CD8-positive, alpha-beta memory T cell (primary cell): ENCODE data around the gene ZNF622. TPM values are rescaled to one million over a fixed set of nuclear protein-coding genes. Genes with fewer than 3 reads are reported as not detected.
A peak's percentile ranks its signal among the peaks of the same experiment; 100 is the strongest.

Experiments used
- CTCF ChIA-PET: fragments of 350-600 bp; sonication (Branson Sonifier 250); formaldehyde crosslinking; loops from one replicate; lab custom pipeline; 2021; ENCODE audit warnings: antibody characterized with exemption; lab: Charles Lee
- POLR2A ChIA-PET: fragments of 350-600 bp; sonication (Branson Sonifier 250); formaldehyde crosslinking; loops from one replicate; lab custom pipeline; 2021; ENCODE audit warnings: antibody characterized with exemption; lab: Charles Lee
- DNase-seq, 5 donors: peaks; one replicate each; pipeline versions ENCODE4 v3.0.0 to v3.0.0-alpha.2; 2020 to 2022; ENCODE audit warnings: mixed read lengths in 1 of 5
- H3K27ac ChIP-seq: one replicate; pipeline ENCODE4 v1.7.0; 2013; ENCODE audit warnings: low read depth, mild to moderate bottlenecking, low read length, moderate library complexity
- H3K27me3 ChIP-seq: 2 replicates; pipeline ENCODE4 v1.7.0; 2013; ENCODE audit warnings: low read length, mild to moderate bottlenecking; ENCODE audit not compliant: insufficient read depth, poor library complexity, severe bottlenecking
- H3K36me3 ChIP-seq: 2 replicates; pipeline ENCODE4 v1.7.0; 2013; ENCODE audit warnings: mild to moderate bottlenecking, low read length, moderate library complexity; ENCODE audit not compliant: insufficient read depth
- H3K4me1 ChIP-seq: 2 replicates; pipeline ENCODE4 v1.7.0; 2013; ENCODE audit warnings: mild to moderate bottlenecking, low read length, moderate library complexity; ENCODE audit not compliant: insufficient read depth
- H3K4me3 ChIP-seq: 2 replicates; pipeline ENCODE4 v1.7.0; 2013; ENCODE audit warnings: mild to moderate bottlenecking, low read length
- H3K9me3 ChIP-seq: 2 replicates; pipeline ENCODE4 v1.7.0; 2013; ENCODE audit warnings: mild to moderate bottlenecking, low read length
- H3K27ac Mint-ChIP-seq, 8 donors: one replicate each; pipeline ENCODE4 v1.8.0; 2020 to 2021; ENCODE audit warnings: mixed read lengths in 8 of 8, mild to moderate bottlenecking in 6 of 8, inconsistent platforms in 3 of 8, moderate library complexity in 3 of 8
- H3K27me3 Mint-ChIP-seq, 2 donors: one replicate each; pipeline ENCODE4 v1.8.0; 2020 to 2021; ENCODE audit warnings: mixed read lengths in 2 of 2, mild to moderate bottlenecking in 1 of 2, moderate library complexity in 1 of 2
- H3K36me3 Mint-ChIP-seq, 3 donors: one replicate each; pipeline ENCODE4 v1.8.0; 2020 to 2021; ENCODE audit warnings: mixed read lengths in 3 of 3, inconsistent platforms in 1 of 3, mild to moderate bottlenecking in 1 of 3
- H3K4me1 Mint-ChIP-seq, 3 donors: one replicate each; pipeline ENCODE4 v1.8.0; 2020 to 2021; ENCODE audit warnings: mixed read lengths in 3 of 3, inconsistent platforms in 1 of 3, mild to moderate bottlenecking in 1 of 3
- H3K4me3 Mint-ChIP-seq, 7 donors: one replicate each; pipeline ENCODE4 v1.8.0; 2020 to 2021; ENCODE audit warnings: mixed read lengths in 7 of 7, mild to moderate bottlenecking in 6 of 7, moderate library complexity in 4 of 7, inconsistent platforms in 2 of 7
- H3K9me3 Mint-ChIP-seq, 5 donors: one replicate each; pipeline ENCODE4 v1.8.0; 2020 to 2022; ENCODE audit warnings: mixed read lengths in 5 of 5, mild to moderate bottlenecking in 3 of 5, moderate library complexity in 2 of 5, inconsistent platforms in 1 of 5
- polyA plus RNA-seq: library from polyadenylated mRNA; unstranded; fragments of 300-500 nt; fragmentation: Illumina TruSeq; gene quantifications from one replicate; pipeline ENCODE4 v1.2.3, GENCODE V29; 2021
- total RNA-seq, 2 experiments: library from RNA; stranded (reverse); gene quantifications; one replicate each; pipeline ENCODE4 v1.2.3, GENCODE V29; 2021

The ZNF622 gene
- total RNA-seq (10 to 100 TPM; 45.1 to 45.9 TPM), polyA plus RNA-seq (54.9 TPM)

DNA sequence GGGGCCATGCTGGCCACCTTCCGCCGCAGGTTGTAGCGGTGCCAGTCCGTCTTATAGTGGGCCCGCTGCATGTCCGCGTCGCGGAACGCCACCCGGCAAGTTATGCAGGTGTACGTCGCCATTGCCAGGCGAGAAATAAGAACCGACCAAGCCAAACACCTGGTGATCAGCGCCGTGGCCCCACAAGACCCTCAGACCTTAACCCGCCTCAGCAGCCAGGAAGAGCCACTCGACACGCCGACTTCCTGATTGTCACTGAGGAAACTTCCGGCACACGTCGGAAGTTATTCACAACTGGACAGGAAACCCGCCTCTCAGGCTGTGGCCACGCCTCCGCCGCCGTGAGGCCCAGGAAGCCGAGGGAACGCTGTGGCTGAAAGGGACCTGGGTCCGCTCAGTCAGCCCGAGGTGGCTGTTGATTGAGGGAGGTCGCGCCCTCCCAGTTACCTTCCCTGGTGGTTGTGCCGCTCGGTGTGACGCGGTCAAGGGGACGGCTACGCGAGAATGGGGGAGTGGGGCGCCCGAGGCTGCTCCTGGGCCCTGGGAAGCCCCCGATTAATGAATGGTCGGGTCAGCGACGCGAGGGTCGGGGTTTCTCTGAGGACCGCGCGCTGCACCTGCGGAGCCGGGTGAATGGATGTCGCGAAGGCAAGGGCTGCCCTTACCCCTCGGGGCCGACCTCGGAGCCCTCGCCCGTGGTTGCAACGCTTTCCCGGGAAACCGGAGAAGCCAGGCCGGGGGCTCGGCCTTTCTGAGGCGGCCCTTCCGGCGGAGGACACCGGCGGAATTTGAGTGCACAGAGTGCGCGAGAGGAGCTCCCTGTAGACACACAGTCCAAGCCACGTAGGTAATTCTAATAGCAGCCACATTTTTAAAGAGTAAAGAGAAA lies at the start of gene ZNF622:
TSS of gene ZNF622 (minus strand) at position 257 of the 889 bp plus-strand sequence. CDS start at position 122, 135 bp downstream.
- H3K9me3 Mint-ChIP-seq: no peaks in the 10 kb centered on the region
- Histone ChIP-seq H3K9me3 (no peaks in the 10 kb centered on the region), H3K27ac (peak within 1 kb of the TSS; percentile 82), H3K36me3 (peaks cover 22% of the 10 kb centered on the region), H3K27me3 (no peaks in the 10 kb centered on the region), H3K4me3 (peak within 1 kb of the TSS; percentile 95), H3K4me1 (peaks cover 59% of the 10 kb centered on the region)
- POLR2A ChIA-PET: no interaction called here
- H3K36me3 Mint-ChIP-seq: peaks cover 0 to 54% (median 12%) of the 10 kb centered on the region in 3 donors
- H3K4me1 Mint-ChIP-seq: peaks cover 78 to 97% (median 95%) of the 10 kb centered on the region in 3 donors
- peak; percentile 80 to 93 (median 85) for DNase-seq
- H3K27me3 Mint-ChIP-seq: peaks cover 0 to 2% of the 10 kb centered on the region in 2 donors
- CTCF ChIA-PET: interaction anchor here (1.1 to 1.9 kb wide), 2 partner anchors 10 to 11 kb away, joined by 9 to 12 read pairs; no protein-coding TSS in a partner anchor
- H3K27ac Mint-ChIP-seq: peak within 1 kb of the TSS; percentile 92 to 99 (median 98)
- peak within 1 kb of the TSS; percentile 97 to 99 (median 98) for H3K4me3 Mint-ChIP-seq

- H3K9me3 ChIP-seq: no peaks in the 10 kb centered on the region
- H3K4me3 ChIP-seq: no peak overlapping the region
- CTCF ChIA-PET: interaction anchor here (1.9 kb wide), 1 partner anchor 54 kb away, joined by 5 read pairs; no protein-coding TSS in a partner anchor
- H3K4me1 Mint-ChIP-seq: peaks cover 17 to 26% (median 20%) of the 10 kb centered on the region in 3 donors
- POLR2A ChIA-PET: no interaction called here
- H3K4me3 Mint-ChIP-seq: no peak overlapping the region
- no peak for DNase-seq
- H3K36me3 ChIP-seq: no peaks in the 10 kb centered on the region
- H3K27me3 ChIP-seq: no peaks in the 10 kb centered on the region
- H3K27me3 Mint-ChIP-seq: peaks cover 0 to 2% of the 10 kb centered on the region in 2 donors
- peaks cover 5% of the 10 kb centered on the region for H3K4me1 ChIP-seq
- H3K9me3 Mint-ChIP-seq: no peaks in the 10 kb centered on the region
- H3K27ac Mint-ChIP-seq: no peak overlapping the region
- H3K27ac ChIP-seq: no peak overlapping the region
- H3K36me3 Mint-ChIP-seq: peaks cover 0 to 3% (median 0%) of the 10 kb centered on the region in 3 donors
These were observed 44.5 kb upstream of the ZNF622 start for GRCh38 chr5:16510098-16510497.

- Histone ChIP-seq H3K9me3 (no peaks in the 10 kb centered on the region), H3K27me3 (no peaks in the 10 kb centered on the region), H3K4me1 (peaks cover 5% of the 10 kb centered on the region), H3K27ac (no peak overlapping the region), H3K4me3 (no peak overlapping the region), H3K36me3 (no peaks in the 10 kb centered on the region)
- Mint-ChIP-seq H3K4me3 (no peak overlapping the region), H3K27ac (no peak overlapping the region), H3K9me3 (no peaks in the 10 kb centered on the region), H3K4me1 (peaks cover 20 to 34% (median 25%) of the 10 kb centered on the region in 3 donors), H3K36me3 (peaks cover 3 to 9% (median 6%) of the 10 kb centered on the region in 3 donors), H3K27me3 (peaks cover 0 to 3% of the 10 kb centered on the region in 2 donors)
- ChIA-PET POLR2A (no interaction called here), CTCF (interaction anchor here (1.9 kb wide), 1 partner anchor 53 kb away, joined by 5 read pairs; no protein-coding TSS in a partner anchor)
- no peak for DNase-seq
These were observed 43.3 kb upstream of the ZNF622 start for GRCh38 chr5:16508730-16509531.

DNA sequence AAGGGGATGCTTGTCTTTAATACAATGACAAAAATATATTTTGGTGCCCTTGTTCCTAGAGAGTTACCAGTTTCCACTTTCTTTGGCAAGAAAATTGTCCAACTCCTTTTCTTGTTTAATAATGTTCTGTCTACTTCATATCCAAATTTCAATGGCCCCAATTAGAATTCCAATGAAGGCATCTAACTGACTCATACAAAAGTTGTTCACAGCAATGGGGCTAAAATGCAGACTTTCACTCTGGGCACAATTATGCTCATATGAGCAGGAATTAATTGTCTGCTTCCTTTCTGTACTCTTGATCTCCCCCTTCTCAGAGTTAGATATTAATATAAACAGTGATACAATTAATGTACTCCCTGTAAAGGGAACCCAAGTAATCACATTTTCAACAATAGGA lies 42.1 kb upstream of the ZNF622 start:
- Histone ChIP-seq H3K9me3 (no peaks in the 10 kb centered on the region), H3K27me3 (no peaks in the 10 kb centered on the region), H3K36me3 (no peaks in the 10 kb centered on the region), H3K4me1 (peaks cover 5% of the 10 kb centered on the region), H3K4me3 (no peak overlapping the region), H3K27ac (no peak overlapping the region)
- peaks cover 5 to 12% (median 8%) of the 10 kb centered on the region in 3 donors for H3K36me3 Mint-ChIP-seq
- H3K9me3 Mint-ChIP-seq: no peaks in the 10 kb centered on the region
- peaks cover 0 to 3% of the 10 kb centered on the region in 2 donors for H3K27me3 Mint-ChIP-seq
- ChIA-PET CTCF (no interaction called here), POLR2A (no interaction called here)
- no peak overlapping the region for H3K4me3 Mint-ChIP-seq
- H3K4me1 Mint-ChIP-seq: peaks cover 16 to 36% (median 23%) of the 10 kb centered on the region in 3 donors
- H3K27ac Mint-ChIP-seq: peak overlapping the region in 1 of 8 donors; percentile 26
- DNase-seq: no peak

- Mint-ChIP-seq H3K27me3 (peaks cover 0 to 3% of the 10 kb centered on the region in 2 donors), H3K27ac (no peak overlapping the region), H3K9me3 (no peaks in the 10 kb centered on the region), H3K4me3 (no peak overlapping the region), H3K4me1 (peaks cover 8 to 22% (median 14%) of the 10 kb centered on the region in 3 donors), H3K36me3 (peaks cover 5 to 18% (median 5%) of the 10 kb centered on the region in 3 donors)
- no peaks in the 10 kb centered on the region for H3K36me3 ChIP-seq
- no peak overlapping the region for H3K4me3 ChIP-seq
- ChIA-PET CTCF (no interaction called here), POLR2A (no interaction called here)
- no peak for DNase-seq
- no peaks in the 10 kb centered on the region for H3K9me3 ChIP-seq
- peaks cover 2% of the 10 kb centered on the region for H3K4me1 ChIP-seq
- H3K27ac ChIP-seq: no peak overlapping the region
- no peaks in the 10 kb centered on the region for H3K27me3 ChIP-seq
These were observed 40.3 kb upstream of the ZNF622 start for GRCh38 chr5:16505904-16506303.

DNA sequence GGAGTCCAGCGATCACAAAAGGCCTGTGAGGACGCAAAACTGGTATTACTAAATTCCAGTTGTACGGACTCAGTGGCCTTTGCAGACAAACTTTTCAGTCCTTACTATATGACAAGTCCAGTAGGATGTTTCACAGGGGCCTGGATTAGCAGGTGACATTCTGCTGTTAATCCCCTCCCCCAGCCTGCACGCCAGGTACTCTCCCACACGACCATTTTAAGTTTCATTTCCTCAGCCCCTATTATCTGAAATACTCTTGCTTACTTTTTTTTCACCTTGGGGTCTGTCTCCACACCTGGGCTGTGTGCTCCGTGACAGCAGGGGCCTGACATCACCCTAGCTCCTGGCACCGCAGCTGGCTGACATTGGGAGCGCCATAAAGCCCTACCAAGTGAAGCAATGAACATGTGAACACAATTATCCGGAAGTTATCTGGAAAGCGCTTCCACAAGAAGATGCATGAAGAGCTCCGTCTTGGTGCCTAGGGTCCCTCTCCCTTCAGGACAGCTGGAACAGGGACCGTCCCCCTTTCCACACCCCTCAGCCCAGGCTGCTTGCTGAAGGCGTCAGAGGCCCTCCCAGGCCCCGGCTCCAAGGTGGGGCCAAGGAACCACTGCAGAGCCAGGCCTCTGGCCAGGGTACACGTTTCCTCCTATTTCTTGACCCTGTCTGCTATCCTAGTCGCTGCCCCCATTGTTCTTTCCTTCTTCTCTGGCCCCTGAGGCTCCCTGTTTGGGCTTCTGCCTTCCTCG lies 39.7 kb upstream of the ZNF622 start:
- H3K27ac Mint-ChIP-seq: no peak overlapping the region
- no peaks in the 10 kb centered on the region for H3K4me1 ChIP-seq
- no peaks in the 10 kb centered on the region for H3K36me3 ChIP-seq
- H3K27me3 Mint-ChIP-seq: peaks cover 0 to 3% of the 10 kb centered on the region in 2 donors
- no peak for DNase-seq
- H3K27ac ChIP-seq: no peak overlapping the region
- H3K4me3 Mint-ChIP-seq: no peak overlapping the region
- H3K36me3 Mint-ChIP-seq: peaks cover 5 to 18% (median 5%) of the 10 kb centered on the region in 3 donors
- no peaks in the 10 kb centered on the region for H3K9me3 Mint-ChIP-seq
- no peak overlapping the region for H3K4me3 ChIP-seq
- CTCF ChIA-PET: no interaction called here
- H3K4me1 Mint-ChIP-seq: peaks cover 4 to 23% (median 17%) of the 10 kb centered on the region in 3 donors
- H3K27me3 ChIP-seq: no peaks in the 10 kb centered on the region
- H3K9me3 ChIP-seq: no peaks in the 10 kb centered on the region
- POLR2A ChIA-PET: no interaction called here

DNA sequence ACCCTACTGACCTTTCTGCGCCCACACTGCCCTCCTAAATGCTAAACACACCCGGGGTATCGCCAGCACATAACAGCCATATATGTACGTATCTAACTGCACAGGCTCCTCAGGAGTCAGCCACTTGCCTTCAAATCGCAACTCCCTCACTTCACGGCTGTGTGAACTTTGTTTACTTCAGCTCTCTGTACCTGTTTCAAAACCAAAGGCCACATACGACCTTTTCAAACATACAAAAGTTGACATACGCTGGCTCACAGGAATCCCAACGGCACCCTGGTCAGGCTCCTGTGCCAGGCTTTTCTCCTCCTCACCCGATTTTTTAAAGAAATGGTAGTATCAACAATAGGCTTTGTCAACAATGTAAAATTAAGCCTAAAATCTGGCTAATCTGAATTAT lies 39.0 kb upstream of the ZNF622 start:
- H3K4me1 Mint-ChIP-seq: peaks cover 4 to 23% (median 20%) of the 10 kb centered on the region in 3 donors
- peak overlapping the region in 2 of 8 donors; percentile 30 to 51 for H3K27ac Mint-ChIP-seq
- H3K27me3 ChIP-seq: no peaks in the 10 kb centered on the region
- no peak for DNase-seq
- no peaks in the 10 kb centered on the region for H3K36me3 ChIP-seq
- peaks cover 6 to 21% (median 9%) of the 10 kb centered on the region in 3 donors for H3K36me3 Mint-ChIP-seq
- POLR2A ChIA-PET: no interaction called here
- no peak overlapping the region for H3K27ac ChIP-seq
- no peaks in the 10 kb centered on the region for H3K9me3 Mint-ChIP-seq
- no peaks in the 10 kb centered on the region for H3K4me1 ChIP-seq
- no peak overlapping the region for H3K4me3 ChIP-seq
- H3K4me3 Mint-ChIP-seq: no peak overlapping the region
- CTCF ChIA-PET: no interaction called here
- H3K9me3 ChIP-seq: no peaks in the 10 kb centered on the region
- peaks cover 0 to 3% of the 10 kb centered on the region in 2 donors for H3K27me3 Mint-ChIP-seq
